Activated naive CD4-positive, alpha-beta T cell treated with Interleukin-2 at 50 U/mL for 16 hours (primary cell): ENCODE measurements around the gene SEPTIN14.
"Not testable (repeated sequence)": the region's sequence is repeated elsewhere in the genome, so short reads cannot be mapped to it uniquely, and the experiment has no call there.

ENCODE experiments used
- DNase-seq: peaks from one replicate; pipeline ENCODE4 v3.0.0-alpha.2; 2020

SEPTIN14 gene

DNA sequence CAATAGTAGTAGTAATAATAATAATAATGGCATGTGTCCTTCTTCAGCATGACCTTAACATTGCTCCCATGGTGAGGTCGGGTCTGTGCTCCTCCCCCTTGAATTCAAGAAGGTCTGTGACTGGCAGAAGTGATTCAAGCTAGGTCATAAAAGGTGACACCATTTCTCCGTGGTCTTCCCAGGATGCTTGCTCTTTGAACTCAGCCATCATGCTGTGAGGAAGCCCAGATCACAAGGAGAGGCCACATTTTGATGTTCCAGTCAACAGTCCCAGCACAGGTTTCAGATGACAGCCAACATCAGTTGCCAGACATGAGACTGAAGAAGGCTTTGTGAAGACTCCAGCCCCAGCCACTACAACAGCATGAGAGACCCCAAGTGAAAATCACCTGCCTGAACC, 83.9 kb downstream of the SEPTIN14 start:
- no peak for DNase-seq

- no peak for DNase-seq
Observed at GRCh38 chr7:55776196-55776595, 86.4 kb downstream of the SEPTIN14 start.

- no peak for DNase-seq
Observed at GRCh38 chr7:55775051-55775420, 87.5 kb downstream of the SEPTIN14 start.

- DNase-seq = no peak
Observed at GRCh38 chr7:55774327-55775050, 88.1 kb downstream of the SEPTIN14 start.

DNA sequence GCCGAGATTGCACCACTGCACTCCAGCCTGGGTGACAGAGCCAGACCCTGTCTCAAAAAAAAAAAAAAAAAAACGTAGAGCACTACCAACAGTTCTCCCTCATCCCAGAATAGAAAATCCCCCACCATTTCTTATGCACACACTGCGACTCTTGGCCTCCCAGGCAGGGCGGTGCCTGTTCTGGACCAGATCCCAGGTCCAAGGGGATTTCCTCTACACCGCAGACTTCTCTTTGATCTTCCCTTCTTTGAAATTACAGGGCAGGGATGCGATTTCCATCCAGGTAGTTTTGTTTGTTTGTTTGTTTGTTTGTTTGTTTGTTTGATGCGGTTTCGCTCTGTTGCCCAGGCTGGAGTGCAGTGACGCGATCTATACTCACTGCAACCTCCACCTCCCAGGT, 91.8 kb downstream of the SEPTIN14 start:
- no peak for DNase-seq

DNA sequence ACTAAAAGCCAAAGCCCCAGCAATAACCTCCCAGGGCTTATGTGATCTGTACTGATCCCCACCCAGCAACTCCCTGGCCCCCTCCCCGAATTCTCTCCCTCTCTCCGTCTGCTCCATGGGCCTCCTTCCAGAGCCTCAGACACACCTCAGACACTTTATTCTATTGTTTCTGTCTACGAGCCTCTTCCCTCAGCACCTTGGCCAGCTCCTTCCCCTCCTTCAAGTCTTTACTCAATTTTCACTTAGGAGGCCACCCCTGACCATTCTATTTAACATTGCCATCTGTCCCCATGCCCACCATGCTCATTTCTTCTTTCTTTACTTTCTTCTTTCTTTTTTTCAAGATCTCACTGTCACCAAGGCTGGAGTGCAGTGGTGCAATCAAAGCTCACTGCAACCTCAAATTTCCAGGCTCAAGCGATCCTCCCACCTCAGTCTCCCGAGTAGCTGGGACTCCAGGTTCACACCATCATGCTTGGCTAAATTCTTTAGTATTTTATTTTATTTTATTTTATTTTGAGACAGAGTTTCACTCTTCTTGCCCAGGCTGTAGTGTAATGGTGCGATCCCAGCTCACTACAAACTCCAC, 109.2 kb downstream of the SEPTIN14 start:
- not testable (repeated sequence) for DNase-seq

- DNase-seq = not testable (repeated sequence)
Observed at GRCh38 chr7:55744706-55745105, 117.8 kb downstream of the SEPTIN14 start.
